GM19463 (cell line): ENCODE results near the gene TMEM223.
A peak's percentile ranks its signal among the peaks of the same experiment; 100 is the strongest.
"Not testable (repeated sequence)": the region's sequence is repeated elsewhere in the genome, so short reads cannot be mapped to it uniquely, and the experiment has no call there.

Experiments
- ATAC-seq: cut with Tn5 transposase; IDR thresholded peaks from one replicate; pipeline ENCODE4 v1.9.1; 2021; ENCODE audit warnings: mild to moderate bottlenecking, moderate library complexity; ENCODE audit not compliant: unreplicated experiment

Gene TMEM223, protein sequence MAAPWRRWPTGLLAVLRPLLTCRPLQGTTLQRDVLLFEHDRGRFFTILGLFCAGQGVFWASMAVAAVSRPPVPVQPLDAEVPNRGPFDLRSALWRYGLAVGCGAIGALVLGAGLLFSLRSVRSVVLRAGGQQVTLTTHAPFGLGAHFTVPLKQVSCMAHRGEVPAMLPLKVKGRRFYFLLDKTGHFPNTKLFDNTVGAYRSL

DNA sequence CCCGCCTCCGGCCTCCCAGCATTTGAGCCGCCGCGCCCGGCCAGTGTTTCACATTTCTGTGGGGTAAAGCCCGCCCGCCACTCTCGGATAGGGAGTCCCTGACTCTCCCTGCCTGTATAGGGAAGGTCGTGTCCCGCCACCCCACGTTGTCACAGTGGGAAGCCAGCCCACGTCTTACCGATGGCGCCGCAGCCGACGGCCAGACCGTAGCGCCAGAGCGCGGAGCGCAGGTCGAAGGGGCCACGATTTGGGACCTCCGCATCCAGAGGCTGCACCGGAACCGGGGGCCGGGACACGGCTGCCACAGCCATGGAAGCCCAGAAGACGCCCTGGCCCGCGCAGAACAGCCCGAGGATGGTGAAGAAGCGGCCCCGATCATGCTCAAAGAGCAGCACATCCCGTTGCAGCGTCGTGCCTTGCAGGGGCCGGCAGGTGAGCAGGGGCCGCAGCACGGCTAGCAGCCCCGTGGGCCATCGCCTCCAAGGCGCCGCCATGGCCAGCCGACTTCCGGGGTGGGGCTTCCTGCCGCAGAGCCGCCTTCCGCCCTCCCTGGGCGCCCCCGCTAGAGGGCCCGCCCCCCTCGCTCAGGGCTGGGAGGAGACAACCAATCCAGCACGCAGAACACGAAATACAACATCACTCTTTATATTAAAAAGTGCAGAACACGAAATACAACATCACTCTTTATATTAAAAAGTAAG lies at the start of gene TMEM223:
TMEM223 (minus strand) TSS at position 506 of the 701 bp plus-strand sequence; CDS start at position 494, 12 bp downstream.
- ATAC-seq, result peak; percentile 72

DNA sequence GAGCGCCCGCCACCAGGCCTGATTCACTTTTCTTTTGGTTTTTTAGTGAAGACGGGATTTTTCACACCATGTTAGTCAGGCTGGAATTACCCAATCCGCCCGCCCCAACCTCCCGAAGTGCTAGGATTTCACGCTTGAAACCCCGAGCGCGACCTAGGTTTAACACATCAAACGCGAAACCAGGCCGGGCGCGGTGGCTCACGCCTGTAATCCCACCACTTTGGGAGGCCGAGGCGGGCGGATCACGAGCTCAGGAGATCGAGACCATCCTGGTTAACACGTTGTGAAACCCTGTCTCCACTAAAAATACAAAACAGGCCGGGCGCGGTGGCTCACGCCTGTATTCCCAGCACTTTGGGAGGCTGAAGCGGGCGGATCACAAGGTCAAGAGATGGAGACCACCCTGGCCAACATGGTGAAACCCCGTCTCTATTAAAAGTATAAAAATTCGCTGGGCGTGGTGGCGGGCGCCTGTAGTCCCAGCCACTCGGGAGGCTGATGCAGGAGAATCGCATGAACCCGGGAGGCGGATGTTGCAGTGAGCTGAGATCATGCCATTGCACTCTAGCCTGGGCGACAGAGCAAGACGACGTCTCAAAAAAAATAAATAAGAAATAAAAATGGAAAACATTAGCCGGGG lies 49.0 kb upstream of the TMEM223 start:
- not testable (repeated sequence) for ATAC-seq

DNA sequence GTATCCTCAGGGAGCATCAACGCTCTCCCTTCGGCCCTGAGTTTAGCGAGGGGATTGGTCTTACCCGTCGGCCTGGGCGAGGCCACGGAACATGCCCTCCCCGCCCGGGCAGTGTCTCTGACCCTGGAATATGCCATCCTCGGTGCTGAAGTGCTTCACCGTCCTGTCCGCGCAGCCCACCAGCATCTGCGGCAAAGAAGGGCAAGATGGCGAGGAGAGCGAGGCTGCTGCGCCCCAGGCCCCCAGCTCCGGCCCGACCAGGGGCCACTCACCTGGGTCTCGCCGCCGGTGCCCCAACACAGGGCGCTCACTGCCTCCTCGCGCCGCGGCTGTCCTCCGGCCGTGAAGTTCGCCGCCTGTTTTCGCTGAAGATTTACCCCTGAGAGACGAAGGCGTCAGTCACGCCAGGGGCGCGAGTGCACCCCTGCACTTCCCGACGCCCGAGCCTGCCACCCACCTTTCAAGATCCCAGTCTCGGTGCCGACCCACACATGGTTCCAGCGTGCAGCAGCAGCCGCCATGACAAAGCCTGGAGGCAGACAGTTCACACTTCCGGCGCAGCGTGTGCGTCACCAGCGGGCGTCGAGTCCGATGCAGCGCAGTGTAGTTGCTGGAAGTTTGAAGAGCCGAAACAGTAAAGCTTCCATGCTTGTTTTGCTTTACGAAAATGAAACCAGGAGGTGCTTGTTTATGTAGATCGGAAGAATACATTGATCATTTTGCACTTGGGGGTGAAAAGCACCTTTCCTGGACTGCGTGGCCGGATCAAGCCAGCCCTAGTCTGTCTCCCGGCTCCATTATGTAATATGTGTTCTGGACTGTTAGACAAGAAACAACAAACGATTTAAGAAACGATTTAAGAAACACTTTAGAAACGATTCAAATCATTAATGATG lies 47.5 kb upstream of the TMEM223 start, which contains the start of gene WDR74:
WDR74 (minus strand) TSS at position 541 of the 896 bp plus-strand sequence; CDS start at position 521, 20 bp downstream.
- ATAC-seq, result peak; percentile 49

DNA sequence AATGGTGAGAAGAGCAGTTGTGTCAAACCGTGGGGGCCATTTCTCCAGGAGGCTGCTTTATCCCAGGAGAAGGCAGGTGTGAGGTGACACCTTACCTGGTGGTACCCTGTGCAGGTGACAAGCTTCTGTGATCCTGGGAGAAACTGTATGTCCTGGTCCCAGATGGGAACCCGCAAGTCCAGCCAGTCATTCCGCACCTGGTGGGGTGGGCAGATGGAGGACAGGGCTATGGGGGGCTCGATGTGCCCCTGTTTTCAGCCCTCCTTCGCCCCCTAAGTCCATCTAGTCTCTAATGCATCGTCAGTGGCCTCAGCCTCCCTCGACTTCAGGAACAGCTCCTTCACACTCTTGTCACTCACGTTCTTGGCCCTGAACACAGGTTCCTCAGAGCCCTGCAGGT lies 43.5 kb upstream of the TMEM223 start:
- no peak for ATAC-seq

DNA sequence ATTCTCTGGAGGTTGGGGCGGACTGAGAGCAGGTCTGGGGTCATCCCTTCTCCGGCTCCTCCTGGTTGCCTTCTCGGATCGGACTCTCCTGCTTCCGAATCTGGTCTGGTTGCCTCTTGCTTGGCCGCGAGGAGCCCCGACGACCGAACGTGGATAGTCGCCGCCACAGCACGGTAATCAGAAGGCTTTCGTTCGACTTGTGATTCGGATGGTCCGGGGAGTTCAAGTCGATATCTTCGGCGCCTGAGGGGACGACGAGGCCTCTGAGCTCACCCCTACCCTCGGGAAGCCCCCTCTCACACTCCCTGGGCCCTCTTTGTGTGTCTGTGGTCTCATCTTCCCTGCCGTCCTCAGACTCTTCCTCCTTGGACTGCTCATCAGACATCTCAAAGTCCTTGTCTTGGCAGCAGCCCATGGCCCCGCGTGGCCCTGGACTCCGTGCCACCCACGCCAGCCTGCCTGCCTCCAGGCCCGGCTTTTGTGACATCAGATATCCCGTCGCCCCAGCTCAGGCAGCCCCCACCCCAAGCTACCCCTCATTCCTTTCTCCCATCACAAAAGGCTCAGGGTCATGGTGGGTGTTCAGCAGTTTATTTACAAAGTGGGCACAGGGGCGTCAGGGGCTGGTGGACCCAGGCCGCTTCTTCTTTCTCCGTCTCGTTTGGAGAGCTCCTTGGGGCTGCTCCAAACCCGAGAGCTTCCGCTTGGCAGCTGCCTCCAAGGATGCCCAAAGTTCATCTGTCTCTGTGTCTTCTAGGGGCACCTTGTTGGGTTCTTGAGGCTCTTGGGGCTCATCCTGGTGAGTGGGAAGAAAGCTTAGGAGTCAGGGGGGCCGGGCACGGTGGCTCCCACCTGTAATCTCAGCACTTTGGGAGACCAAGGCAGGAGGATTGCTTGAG lies 40.8 kb upstream of the TMEM223 start, which contains the start of gene TEX54:
TEX54 (minus strand) TSS at position 506 of the 899 bp plus-strand sequence.
- no peak for ATAC-seq

DNA sequence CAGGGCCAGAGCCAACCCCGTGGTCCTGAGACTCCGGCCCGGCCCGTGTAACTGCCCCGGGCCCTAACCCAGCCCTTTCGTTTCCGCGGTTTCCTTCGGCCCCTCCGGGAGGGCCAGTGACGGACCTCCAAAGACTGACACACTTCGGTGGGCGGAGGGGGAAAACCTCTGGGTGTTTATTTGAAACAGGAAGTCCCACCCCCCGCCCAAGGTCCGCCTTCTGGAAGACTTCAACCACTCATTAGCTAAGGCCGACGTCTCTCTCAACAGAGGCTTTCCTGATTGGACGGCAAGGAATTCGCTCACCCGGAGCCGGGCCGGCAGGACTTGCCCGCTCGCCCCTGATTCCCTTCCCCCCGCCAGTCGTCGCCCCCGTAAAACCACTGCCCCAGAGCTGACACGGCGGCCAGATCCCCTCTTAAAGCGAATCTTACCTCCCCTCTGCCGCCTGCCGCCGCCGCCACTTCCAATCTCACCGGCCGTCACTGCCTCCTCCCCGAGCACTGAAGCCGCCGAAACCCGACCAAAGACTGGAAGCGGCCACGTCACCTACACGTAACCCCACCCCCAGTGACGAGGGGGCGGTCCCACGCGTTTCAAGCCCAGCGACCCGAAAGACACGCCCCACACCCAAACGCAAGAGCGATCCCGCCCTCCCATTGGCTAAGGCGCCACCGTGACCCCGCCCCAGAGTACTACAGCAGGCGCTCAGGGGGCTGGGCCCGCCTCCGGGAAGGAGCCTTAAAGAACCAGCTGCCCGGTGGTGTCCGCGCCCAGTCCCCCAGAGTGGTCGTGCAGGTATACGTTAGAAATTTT lies 39.9 kb upstream of the TMEM223 start, which contains the start of gene STX5:
STX5 (minus strand) TSS at position 532 of the 816 bp plus-strand sequence. CDS start 808 bp downstream, outside the sequence.
- ATAC-seq, result peak; percentile 83

DNA sequence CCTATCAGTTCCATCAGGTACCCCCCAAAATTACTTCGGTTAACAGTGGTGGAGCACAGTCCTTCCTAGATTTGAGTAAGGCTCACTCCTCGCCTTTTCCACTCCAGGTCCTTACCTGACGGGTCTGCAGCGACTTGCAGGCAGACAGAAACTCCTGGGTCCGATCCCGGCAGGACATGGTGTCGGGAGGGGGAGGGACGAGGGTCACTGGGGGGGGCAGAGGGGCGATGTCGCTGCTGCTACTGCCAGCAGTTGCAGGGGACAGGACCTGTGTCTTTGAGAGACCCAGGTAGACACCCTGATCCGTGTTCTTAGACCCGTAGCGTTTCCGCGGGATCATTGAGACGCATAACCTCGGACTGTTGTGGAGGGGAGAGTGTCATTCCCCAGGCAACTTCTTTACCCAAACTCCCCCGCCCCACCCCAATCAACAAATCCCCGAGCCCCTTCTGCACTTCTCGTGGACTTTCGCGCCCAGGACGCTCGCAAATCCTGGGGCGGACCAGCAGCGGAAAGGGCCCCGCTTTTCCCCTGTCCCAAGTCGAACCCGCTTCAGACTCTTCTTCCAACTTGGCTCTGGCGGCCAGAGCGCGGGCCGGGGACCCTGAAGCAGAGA lies 39.2 kb upstream of the TMEM223 start:
- ATAC-seq, result no peak

DNA sequence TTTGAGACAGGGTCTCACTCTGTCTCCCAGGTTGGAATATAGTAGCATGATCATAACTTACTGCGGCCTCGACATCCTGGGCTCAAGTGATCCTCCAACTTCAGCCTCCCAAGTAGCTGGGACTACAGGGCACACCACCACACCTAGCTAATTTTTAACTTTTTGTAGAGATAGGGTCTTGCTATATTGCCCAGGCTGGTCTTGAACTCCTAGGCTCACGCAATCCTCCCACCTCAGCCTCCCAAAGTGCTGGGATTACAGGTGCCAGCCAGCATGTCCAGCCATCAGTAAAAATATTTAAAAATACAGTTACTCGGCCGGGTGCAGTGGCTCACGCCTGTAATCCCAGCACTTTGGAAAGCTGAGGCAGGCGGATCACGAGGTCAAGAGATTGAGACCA lies 36.3 kb upstream of the TMEM223 start:
- ATAC-seq, result not testable (repeated sequence)

DNA sequence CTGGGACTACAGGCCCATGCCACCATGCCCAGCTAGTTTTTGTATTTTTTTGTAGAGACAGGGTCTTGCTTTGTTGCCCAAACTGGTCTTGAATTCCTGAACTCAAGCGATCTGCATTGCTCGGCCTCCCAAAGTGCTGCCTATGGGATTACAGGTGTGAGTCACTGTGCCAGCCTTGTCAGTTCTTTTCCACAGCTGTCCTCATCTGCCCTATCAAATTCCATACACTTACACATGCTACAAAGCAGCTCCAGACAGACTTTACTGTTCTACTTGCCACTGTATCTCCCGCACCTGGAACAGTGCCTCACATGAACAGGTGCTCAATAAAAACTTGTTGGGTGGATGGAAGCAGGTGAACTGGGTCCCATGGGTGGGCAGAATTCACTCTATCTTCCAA lies 31.9 kb upstream of the TMEM223 start:
- ATAC-seq, result no peak

DNA sequence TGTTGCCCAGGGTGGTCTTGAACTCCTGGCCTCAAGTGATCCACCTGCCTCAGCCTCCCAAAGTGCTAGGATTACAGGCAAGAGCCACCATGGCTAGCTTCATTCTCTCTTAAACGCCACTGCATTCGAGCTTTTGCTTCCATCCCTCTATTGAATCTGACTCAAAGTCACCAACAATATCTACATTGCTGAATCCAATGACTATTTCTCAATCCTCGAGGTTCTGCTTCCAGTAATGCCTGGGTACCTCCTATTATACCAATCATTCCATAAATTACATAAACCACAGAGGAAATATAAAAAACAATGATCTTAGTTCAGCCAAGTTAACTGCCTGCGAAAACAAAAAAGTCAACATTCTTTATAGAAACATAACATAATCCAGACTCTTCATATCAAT lies 25.3 kb upstream of the TMEM223 start:
- no peak for ATAC-seq

DNA sequence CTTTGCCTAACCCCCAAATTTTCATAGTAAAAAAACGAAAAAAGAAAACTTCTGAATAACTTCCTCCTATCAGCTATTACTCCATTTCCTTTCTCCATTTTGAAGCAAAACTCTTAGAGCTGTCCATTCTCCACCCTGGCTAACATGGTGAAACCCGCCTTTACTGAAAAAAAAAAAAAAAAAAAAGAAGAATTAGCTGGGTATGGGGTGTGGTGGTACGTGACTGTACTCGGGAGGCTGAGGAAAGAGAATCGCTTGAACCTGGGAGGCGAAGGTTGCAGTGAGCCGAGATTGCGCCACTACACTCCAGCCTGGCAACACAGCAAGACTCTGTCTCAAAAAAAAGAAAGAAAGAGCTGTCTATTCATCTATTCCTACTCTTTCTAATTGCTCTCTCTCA lies 24.8 kb upstream of the TMEM223 start:
- ATAC-seq, result no peak

DNA sequence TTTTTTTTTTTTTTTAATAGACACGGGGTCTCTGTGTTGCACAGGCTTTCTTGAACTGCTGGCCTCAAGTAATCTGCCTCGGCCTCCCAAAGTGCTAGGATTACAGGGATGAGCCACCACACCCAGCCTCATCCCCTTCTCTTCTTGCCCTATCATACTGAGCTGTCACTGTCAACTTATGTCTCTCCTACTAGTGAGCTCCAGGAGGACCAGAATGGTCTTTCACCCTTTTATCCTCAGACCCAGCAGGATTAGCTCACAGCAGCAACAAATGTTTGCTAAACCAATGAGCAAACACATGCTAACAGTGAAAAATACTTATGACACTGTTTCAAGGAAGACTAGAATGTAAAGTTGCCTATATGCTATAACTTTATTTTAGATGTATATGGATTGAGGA lies 19.9 kb upstream of the TMEM223 start:
- no peak for ATAC-seq

DNA sequence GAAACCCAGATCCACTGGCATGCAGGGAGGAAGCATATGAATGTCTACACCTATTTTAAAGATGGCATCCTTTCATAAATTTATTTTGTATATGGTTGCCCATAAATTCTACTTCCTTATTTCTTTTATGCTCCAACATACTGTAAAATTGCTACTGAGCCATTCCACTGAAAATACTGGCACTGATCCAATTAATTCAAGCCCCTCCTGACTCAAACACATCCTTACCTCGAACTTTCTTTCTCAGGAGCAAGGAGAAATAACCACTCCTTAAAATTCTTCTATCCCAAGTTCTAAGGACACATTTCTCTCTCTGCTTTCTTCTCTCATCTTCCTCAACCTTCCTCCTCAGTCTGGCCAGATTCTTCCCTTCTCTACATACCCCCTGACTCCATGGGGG lies 18.9 kb upstream of the TMEM223 start:
- ATAC-seq, result no peak

DNA sequence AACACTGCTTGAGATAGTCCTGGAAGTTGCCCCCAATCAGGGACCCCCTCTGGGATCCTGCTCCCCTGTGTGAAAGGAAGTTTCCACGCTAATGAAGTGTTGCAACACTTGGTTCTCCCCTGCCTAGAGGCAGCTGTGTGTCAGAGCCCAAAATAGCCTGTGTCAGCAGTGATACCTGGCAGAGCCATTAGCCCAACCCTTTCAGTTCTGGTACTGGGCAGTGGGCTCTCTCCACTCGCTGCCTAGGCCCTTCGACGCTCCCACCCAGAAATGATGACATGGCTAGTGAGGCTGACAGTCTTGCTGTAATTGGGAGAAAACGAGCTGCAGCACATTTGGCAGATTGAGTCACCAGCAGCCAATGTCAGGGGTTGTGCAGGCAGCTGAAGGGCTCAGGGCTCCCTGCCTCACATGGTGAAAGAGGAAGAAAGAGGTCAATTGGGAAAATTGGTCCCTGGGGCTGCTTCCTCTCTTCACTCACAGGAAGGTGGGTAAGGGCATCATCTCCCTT lies 14.9 kb upstream of the TMEM223 start:
- ATAC-seq, result no peak

DNA sequence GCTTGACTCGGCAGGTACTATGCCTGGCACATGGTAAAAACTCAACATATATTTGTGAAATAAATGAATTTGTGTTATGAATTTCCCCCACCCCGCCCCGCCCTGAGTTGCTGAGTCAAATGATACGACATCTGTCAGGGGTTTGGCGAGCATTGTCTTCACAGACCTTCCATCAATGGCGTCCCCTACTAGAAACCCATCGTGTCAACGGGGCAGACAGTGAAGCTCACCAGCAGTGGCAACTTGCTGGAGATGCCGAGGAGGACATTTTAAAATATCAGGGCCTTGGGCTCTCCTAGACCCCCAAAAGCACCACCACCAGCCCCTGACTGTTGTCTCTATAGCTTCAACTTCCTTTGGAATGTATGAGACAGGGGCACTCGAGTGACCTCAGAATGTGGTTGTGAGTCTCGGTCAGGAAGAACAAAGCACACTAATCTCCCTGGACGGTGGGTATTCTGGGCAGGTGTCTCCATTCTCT lies 14.2 kb upstream of the TMEM223 start:
- no peak for ATAC-seq

DNA sequence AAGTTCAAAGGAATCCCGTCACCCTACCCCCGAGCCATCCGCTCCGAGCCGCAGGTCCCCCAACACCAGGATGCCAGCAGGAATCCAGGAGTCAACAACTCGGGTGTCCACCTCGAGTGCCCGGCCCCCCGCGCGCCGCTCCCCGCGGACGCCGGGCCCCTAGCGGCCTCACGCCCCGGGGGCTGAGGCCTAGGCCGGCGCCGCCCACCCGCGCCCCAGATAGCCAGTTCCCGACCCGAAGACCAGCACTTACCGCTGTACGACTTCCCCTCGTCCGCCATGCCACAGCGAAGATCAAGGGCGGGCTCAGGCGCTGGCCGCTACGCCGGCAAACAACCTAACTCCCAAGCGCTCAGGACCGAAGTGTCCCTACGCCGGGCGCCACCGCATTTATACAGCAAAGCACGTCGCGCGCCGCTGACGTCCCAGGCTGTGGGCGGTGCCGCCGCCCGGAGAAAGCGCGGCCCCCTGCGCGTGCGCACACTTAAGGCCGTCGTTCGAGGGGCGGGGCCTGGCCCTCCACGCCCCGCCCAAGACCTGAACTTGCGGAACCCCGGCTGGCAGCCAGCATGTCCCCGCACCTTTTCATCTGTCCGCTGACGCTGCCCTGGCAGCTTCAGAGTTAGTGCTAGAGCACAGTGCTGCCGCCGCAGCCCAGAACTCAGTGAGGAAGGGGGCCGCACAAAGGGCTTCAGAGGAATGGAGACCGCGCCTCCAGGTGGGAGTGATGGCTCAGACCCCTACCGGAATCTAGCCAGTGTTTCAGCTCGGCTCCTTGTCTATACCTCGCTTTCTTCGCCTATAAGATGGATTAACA lies 13.5 kb upstream of the TMEM223 start, which contains the start of gene NXF1:
NXF1 (minus strand) TSS at position 365 of the 817 bp plus-strand sequence; CDS start at position 281, 84 bp downstream.
- ATAC-seq, result peak; percentile 78
